ENCODE results near the gene EMCN. TPM values are rescaled to one million over a fixed set of nuclear protein-coding genes. Genes with fewer than 3 reads are reported as not detected.

The EMCN gene
- total RNA-seq, 1 experiment from 2014 or later: not detected

DNA sequence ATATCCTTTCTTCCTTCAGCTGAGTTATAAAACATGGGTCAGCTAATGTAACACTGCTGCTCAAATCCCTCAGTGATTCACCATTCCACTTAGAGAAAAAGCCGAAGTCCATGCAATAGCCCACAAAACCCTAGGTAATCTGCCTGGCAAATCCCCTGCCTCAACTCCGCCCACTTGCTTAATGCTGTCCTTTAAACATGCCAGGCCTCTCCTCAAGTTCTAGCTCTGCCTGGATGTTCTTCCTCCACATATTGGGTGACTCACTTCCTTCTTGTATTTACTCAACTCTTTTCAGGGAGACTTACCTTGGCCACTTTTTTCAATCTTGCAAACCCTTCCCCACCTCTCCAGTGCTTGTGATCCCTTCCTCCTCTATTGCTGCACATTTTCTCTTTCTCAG, 89.8 kb downstream of the EMCN start:
- no peak overlapping the region for H4K8ac ChIP-seq (replicated peaks; ENCODE audit: insufficient read length, low read depth, low read length)
- H3K9me3 Mint-ChIP-seq: no peaks in the 10 kb centered on the region
- no peaks in the 10 kb centered on the region for H3K79me2 ChIP-seq (ENCODE audit: insufficient read depth, low read length)
- no peaks in the 10 kb centered on the region for H3K36me3 Mint-ChIP-seq (ENCODE audit: insufficient read depth in 1 of 3, low read depth in 3 of 3)
- H2AFZ ChIP-seq (ENCODE audit: low read length): no peak overlapping the region
- no peak overlapping the region for H2AK5ac ChIP-seq (ENCODE audit: insufficient read length, low read length)
- no peak overlapping the region for H2BK5ac ChIP-seq (ENCODE audit: insufficient read length, low read length)
- no peaks in the 10 kb centered on the region for H3K27me3 Mint-ChIP-seq (ENCODE audit: low read depth)
- no peaks in the 10 kb centered on the region for H3K23me2 ChIP-seq (ENCODE audit: insufficient read length, low read depth, low read length, poor library complexity, severe bottlenecking)
- no peaks in the 10 kb centered on the region for H4K20me1 ChIP-seq (ENCODE audit: control insufficient read depth, insufficient read depth, insufficient read length)
- H3K18ac ChIP-seq (ENCODE audit: insufficient read length, low read depth, low read length): no peak overlapping the region
- no peak overlapping the region for H3K56ac ChIP-seq (ENCODE audit: insufficient read length, low read depth, low read length)
- peaks cover 0 to 3% of the 10 kb centered on the region in 2 experiments; a peak in 1 of 4 replicates for H3K4me1 Mint-ChIP-seq
- no peak overlapping the region for H2BK12ac ChIP-seq (ENCODE audit: insufficient read length, low read depth, low read length)
- H3K4me1 ChIP-seq (ENCODE audit: insufficient read depth, low read length): no peaks in the 10 kb centered on the region
- H3K4ac ChIP-seq (ENCODE audit: low read depth, low read length): no peak overlapping the region
- H3K27ac Mint-ChIP-seq: no peak overlapping the region
- no peak overlapping the region for H2BK20ac ChIP-seq (ENCODE audit: low read depth, low read length, poor library complexity, severe bottlenecking)
- no peak overlapping the region for H4K5ac ChIP-seq (ENCODE audit: insufficient read length, low read depth, low read length)
- H3K27ac ChIP-seq (ENCODE audit: insufficient read length, low read depth, low read length): no peak overlapping the region
- WGBS (ENCODE audit: extremely low coverage, insufficient read length, low lambda C conversion rate): no CpG with 5 or more reads among the region's 2 CpGs
- H2BK15ac ChIP-seq (ENCODE audit: low read depth, low read length): no peak overlapping the region
- H4K91ac ChIP-seq (ENCODE audit: insufficient read length, low read depth, low read length): no peak overlapping the region
- TF ChIP-seq, protein P1, sequence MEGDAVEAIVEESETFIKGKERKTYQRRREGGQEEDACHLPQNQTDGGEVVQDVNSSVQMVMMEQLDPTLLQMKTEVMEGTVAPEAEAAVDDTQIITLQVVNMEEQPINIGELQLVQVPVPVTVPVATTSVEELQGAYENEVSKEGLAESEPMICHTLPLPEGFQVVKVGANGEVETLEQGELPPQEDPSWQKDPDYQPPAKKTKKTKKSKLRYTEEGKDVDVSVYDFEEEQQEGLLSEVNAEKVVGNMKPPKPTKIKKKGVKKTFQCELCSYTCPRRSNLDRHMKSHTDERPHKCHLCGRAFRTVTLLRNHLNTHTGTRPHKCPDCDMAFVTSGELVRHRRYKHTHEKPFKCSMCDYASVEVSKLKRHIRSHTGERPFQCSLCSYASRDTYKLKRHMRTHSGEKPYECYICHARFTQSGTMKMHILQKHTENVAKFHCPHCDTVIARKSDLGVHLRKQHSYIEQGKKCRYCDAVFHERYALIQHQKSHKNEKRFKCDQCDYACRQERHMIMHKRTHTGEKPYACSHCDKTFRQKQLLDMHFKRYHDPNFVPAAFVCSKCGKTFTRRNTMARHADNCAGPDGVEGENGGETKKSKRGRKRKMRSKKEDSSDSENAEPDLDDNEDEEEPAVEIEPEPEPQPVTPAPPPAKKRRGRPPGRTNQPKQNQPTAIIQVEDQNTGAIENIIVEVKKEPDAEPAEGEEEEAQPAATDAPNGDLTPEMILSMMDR (conservative IDR thresholded peaks at IDR 0.05): no peak
- no peak overlapping the region for H3K4me3 Mint-ChIP-seq
- H3K9me3 ChIP-seq (ENCODE audit: control insufficient read depth, low read depth, low read length): no peaks in the 10 kb centered on the region
- no peaks in the 10 kb centered on the region for H3K27me3 ChIP-seq (ENCODE audit: insufficient read depth, low read length)
- H3K9ac ChIP-seq (ENCODE audit: extremely low read depth, insufficient read length, low read length): no peak overlapping the region
- no peak overlapping the region for H3K14ac ChIP-seq (ENCODE audit: insufficient read depth, low read length)
- H2BK120ac ChIP-seq (ENCODE audit: low read depth, low read length, poor library complexity, severe bottlenecking): no peak overlapping the region
- H3K4me2 ChIP-seq (ENCODE audit: insufficient read depth, insufficient read length, low read length): no peak overlapping the region
- H3K79me1 ChIP-seq (ENCODE audit: insufficient read depth, low read depth, low read length, poor library complexity, severe bottlenecking): no peaks in the 10 kb centered on the region
- no peak overlapping the region for H3T11ph ChIP-seq (ENCODE audit: low read length)
- H3K23ac ChIP-seq (ENCODE audit: insufficient read length, low read depth, low read length): no peak overlapping the region
- no peak for DNase-seq

Data from H9 (cell line).